ENCODE data around the gene RHOF. TPM values are rescaled to one million over a fixed set of nuclear protein-coding genes. Genes with fewer than 3 reads are reported as not detected.

The RHOF gene
- total and polyA plus RNA-seq, 2 of the 13 experiments (the other 11 are each of a cell fraction or from before 2014, with no cell fraction given): 14.6 to 32.2 TPM

- TF ChIP-seq CC2D1A (CRISPR knock-in tag; IDR thresholded peaks at IDR 0.05) (no peak), DPF2 (CRISPR knock-in tag; IDR thresholded peaks at IDR 0.05; ENCODE audit: borderline replicate concordance, low read depth) (0 out of 2 replicates have a peak, but pooled peaks have one; percentile 53), ZNF614 (CRISPR knock-in tag; IDR thresholded peaks at IDR 0.05; ENCODE audit: borderline replicate concordance) (no peak), HOXA9 (CRISPR knock-in tag; IDR thresholded peaks at IDR 0.05; ENCODE audit: borderline replicate concordance) (no peak), KLF15 (CRISPR knock-in tag; IDR thresholded peaks at IDR 0.05; ENCODE audit: borderline replicate concordance) (no peak), ZNF607 (CRISPR knock-in tag; IDR thresholded peaks at IDR 0.05; ENCODE audit: borderline replicate concordance) (peak; percentile 68), KDM1A (CRISPR knock-in tag; IDR thresholded peaks at IDR 0.05) (no peak), ATF7 (IDR thresholded peaks at IDR 0.05) (peak; percentile 50), ATF7 (CRISPR knock-in tag; IDR thresholded peaks at IDR 0.05) (peak; percentile 77), ZNF510 (CRISPR knock-in tag; IDR thresholded peaks at IDR 0.05; ENCODE audit: low read depth) (no peak), CBX2 (IDR thresholded peaks at IDR 0.05; ENCODE audit: low read depth, low read length) (no peak), CBX2 (CRISPR knock-in tag; IDR thresholded peaks at IDR 0.05; ENCODE audit: low read depth) (no peak), TFAP4 (IDR thresholded peaks at IDR 0.05; ENCODE audit: borderline replicate concordance, low read depth) (peak; percentile 21; the same call in 1 of the 2 replicates), NFYC (CRISPR knock-in tag; IDR thresholded peaks at IDR 0.05) (no peak), ZFP37 (CRISPR knock-in tag; IDR thresholded peaks at IDR 0.05; ENCODE audit: borderline replicate concordance) (no peak), ZNF746 (CRISPR knock-in tag; IDR thresholded peaks at IDR 0.05) (no peak), PATZ1 (CRISPR knock-in tag; IDR thresholded peaks at IDR 0.05) (peak; percentile 47; the same call in 1 of the 2 replicates), ELF4 (CRISPR knock-in tag; IDR thresholded peaks at IDR 0.05; ENCODE audit: borderline replicate concordance) (no peak), ZNF512 (CRISPR knock-in tag; IDR thresholded peaks at IDR 0.05) (no peak), ZNF777 (CRISPR knock-in tag; IDR thresholded peaks at IDR 0.05) (no peak), CREB1 (IDR thresholded peaks at IDR 0.05) (peak; percentile 84), CREB1 (CRISPR knock-in tag; IDR thresholded peaks at IDR 0.05) (peak; percentile 89), IRF9 (CRISPR knock-in tag; IDR thresholded peaks at IDR 0.05; ENCODE audit: borderline replicate concordance) (0 out of 2 replicates have a peak, but pooled peaks have one; percentile 4), HOMEZ (CRISPR knock-in tag; IDR thresholded peaks at IDR 0.05; ENCODE audit: low read depth) (0 out of 2 replicates have a peak, but pooled peaks have one; percentile 12)
These were observed 44.8 kb downstream of the RHOF start (continued) for GRCh38 chr12:121748571-121749265.

Data from HepG2 (cell line).